ENCODE measurements around the gene SENP8.

The SENP8 gene

DNA sequence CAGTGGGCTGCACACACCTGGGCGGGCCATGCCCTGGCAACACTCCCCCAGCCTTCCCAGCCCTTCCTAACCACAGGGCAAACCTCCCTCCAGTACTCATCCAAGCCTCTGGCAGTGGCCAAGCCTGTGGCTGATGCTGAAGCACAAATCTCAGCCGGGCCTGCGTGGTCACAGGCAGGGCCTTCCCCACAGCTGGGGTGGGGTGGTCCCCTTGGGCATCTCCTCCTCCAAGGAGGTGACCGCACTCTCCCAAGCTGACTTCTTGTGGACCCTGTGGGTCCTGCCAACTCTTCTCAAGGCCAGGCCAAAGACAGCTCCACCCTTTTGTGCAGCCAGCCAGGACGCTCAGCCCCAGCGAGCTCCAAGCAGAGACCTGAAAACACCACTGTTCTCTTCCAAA, 58.0 kb downstream of the SENP8 start:
- no peak for DNase-seq

DNA sequence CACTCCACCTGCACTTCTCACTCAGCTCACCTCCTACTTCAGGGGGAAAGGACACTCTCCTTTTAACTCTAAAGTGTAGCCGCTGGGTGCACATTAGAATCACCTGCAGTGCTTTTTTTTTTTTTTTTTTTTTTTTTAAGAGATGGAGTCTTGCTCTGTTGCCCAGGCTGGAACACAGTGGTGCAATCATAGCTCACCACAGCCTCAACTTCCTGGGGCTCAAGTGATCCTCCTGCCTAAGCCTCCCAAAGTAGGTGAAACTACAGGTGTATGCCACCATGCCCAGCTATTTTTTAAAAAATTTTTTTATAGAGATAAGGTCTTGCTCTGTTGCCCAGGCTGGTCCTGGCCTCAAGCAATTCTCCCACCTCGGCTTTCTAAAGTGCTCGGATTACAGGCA, 58.5 kb downstream of the SENP8 start:
- no peak for DNase-seq

DNA sequence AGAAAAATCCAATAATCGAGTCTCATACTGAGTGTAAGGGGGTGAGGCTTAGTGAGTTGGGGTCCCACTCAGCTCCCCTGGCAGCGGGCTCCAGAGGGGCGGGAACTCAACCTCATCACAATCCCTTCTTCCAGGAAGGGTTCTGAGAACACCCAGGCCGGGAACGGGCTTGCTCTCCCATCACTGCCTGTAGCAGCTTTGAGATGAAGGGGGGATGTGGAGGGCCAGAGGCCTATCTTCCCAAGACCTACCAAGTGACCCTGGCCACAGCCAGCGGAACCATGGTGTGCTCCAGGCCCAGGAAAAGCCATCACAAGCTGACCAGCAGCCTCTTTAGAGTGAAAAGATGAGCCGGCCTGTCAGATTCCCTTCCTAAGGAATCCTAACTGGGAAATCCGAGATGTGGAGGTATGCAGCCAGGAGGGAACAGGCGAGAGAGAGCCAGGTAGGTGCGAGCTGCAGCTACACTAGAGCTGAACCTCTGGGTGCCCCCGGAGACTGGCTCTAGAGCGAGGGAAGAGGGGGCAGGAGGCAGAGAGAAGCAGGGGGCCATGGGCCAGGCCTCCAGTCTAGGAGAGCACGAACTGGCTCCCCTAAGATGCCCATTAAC, 60.9 kb downstream of the SENP8 start:
- no peak for DNase-seq

DNA sequence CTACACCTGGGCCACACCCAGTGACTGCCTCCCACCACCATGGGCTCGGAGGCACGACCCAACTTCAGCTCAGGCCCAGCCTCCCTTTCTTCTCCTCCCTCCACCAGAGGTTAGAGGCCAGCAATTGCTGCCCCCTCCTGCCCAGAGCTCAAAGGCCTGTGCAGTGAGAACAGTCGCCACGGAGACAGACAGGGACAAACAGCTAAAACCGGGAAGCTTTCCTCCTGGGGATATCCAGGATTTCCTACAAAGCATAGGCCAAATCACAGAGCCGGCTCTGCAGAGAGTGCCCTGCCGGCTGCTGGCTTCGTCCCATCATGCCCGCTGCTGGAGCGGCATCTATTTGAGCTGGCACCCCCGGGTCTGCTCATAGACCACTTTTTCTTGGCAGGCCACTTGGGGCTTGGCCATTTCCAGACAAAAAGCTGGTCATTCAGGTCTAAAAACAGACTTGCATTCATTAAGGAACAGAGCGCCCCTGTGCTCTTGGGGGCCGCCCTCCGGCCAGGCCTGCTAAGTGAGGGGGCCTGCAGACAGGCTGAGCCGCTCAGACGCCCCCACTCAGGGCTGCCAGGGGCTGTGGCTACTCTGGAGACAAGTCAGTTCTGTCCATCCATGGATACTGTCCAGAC, 61.9 kb downstream of the SENP8 start:
- DNase-seq: no peak

DNA sequence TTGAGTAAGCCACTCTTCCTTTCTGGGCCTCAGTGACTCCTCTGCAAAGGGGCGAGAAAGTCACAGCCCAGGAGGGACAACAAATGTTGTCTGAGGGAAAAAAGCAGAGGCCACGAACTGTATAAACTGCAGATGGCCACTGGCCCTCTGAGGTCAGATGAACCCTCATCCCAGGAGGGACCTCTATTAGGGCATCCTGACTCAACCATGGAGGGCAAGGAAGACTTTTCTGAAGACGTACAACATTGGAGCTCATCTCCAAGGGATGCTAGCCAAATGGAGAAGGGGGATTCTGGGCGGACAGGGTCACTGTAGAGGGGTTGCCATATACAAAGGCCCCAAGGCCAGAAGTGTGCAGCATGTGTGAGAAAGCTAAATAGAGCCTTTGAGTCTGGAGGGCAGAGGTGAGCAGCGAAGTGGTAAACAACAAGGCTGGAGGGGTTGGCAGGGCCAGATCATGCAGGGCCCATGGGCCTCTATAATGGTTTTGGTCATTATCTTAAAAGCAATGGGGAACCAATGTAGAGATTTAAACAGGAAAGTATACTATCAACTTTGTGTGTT, 62.6 kb downstream of the SENP8 start:
- no peak for DNase-seq

DNA sequence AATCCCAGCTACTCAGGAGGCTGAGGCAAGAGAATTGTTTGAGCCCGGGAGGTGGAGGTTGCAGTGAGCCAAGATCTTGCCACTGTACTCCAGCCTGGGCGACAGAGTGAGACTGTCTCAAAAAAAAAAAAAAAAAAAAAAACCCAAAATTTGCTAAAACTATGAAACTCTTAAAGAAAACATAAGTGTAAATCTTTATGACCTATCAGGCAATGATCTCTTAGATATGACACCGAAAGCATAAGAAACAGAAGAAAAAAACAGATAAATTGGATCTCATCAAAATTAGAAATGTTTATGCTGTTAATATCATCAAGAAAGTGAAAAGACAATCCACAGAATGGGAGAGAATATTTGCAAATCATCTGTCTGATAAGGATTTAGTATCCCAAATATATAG, 64.0 kb downstream of the SENP8 start:
- no peak for DNase-seq

DNA sequence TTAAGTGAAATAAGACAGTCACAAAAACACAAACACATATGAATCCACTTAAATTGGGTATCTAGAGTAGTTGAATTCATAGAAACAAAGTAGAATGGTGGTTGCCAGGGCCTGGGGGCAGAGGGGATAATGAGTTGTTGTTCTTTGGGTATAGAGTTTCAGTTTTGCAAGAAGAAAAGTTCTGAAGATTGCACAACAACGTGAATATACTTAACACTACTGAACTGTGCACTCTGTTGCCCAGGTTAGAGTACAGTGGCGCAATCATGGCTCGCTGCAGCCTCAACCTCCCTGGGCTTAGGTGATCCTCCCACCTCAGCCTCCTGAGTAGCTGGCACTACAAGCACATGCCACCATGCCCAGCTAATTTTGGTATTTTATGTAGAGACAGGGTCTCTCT, 64.5 kb downstream of the SENP8 start:
- no peak for DNase-seq

DNA sequence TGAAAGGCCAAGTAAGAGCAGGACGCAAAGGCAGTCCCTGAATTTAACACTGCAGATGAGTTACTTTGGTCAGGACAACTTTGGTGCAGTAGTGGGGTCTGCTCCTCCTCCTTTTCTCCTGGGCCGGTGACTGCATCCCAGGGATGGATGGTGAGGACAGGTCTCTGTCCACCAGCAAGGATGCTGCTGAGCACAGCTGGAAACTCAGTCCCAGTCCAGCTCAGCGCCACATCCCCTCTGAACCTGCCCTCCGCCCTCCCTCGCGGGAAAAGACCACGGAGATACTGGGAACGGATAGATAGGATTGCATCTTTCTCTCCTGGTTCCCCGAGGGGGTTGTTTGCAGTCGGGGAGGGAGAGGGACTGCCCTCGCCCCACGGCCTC, 65.6 kb downstream of the SENP8 start:
- DNase-seq: no peak

DNA sequence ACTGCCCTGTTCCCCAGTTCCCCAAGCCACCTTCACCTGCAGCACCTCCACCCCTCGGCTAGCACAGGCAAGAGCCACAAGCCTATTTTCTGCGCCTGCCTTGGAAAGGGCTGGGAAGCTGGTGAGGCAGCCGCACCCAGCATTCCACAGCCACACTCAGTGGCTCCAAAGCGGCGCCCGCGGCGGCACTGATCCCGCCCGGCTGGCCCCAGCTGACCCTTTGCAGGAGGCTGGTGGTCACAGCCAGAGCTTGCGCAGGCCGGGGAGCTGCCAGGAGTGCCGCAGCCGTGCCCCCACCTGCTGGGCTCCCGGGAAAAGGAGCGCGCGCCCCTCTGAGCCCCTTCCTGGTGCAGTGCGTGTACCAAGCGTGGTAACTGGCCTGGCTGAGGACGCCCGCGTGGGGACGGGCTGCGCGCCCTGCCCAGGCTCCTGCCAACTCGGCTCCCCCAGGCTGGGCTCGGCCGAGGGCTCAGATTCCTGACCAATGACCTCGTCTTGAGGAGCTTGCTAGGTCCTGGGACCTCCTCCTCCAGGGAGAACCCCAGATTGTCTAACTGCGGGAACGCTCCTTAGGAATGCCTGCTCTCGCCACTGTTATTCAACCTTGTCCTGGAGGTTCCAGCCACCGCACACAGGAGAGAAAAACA, 66.1 kb downstream of the SENP8 start:
- DNase-seq: no peak

DNA sequence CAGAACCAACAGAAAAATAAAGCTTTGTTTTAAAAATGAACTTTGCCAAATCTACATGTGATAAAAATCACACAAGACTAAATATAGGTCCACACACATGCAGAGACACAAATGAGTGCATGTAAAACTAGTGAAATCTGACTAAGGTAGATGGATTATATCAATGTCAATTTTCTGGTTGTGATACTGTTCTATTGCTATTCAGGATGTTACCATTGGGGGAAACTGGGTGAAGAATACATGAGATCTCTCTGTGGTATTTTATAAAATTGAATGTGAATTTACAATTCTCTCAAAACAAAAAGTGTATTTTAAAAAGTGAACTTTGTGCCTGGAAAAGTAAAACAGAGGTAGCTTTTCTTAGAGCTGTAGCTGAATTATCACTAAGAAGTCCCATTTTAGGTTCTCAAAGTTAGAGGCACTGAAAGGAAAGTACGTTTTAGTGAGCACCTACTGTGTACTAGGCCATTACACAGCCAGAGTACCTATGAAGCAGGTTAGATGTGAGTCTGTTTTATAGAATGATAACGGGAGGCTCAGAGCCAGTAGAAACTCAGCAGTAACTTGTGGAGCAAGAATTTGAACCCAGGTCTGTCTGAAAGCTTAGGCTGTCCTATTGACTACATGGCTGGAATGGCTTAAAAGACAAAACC, 71.2 kb downstream of the SENP8 start:
- DNase-seq: no peak

DNA sequence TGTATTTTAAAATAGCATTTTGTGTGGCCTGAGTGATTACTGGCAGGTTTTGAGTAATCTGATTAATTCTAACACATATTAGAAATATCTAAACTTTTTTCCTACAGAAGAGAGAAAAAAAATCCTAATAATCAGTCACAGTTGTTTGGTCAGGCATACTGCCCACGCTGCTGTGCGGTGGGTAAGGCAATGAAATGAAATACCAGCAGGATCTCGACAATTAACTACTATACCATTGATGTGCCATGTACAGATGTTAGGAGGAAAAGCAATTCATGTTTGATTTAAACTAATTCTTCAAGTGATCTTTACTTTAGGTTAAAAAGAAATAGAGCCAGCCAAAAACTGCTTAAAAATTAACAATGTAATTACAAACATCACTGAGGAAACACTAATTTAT, 74.2 kb downstream of the SENP8 start:
- no peak for DNase-seq

Measured in activated naive CD4-positive, alpha-beta T cell treated with Interleukin-2 at 50 U/mL for 16 hours (primary cell).